Stimulated activated naive CD8-positive, alpha-beta T cell treated with anti-CD3 and anti-CD28 coated beads, Interleukin-15, amount 100 ng/mL, for 72 hours (primary cell): ENCODE measurements around the gene SLC15A5.

ENCODE experiments used
- ATAC-seq: fragments of 150-1000 bp; cut with Tn5 transposase; 2 replicates; pipeline ENCODE4 v1.10.0; 2021; ENCODE audit warnings: mild to moderate bottlenecking, moderate library complexity
- DNase-seq, 2 donors: peaks; one replicate each; pipeline ENCODE4 v3.0.0; 2021 to 2022
- H3K27ac Mint-ChIP-seq, 2 donors: one replicate each; pipeline ENCODE4 v1.8.0; 2022; ENCODE audit warnings: mild to moderate bottlenecking in 2 of 2, mixed read lengths in 2 of 2, moderate library complexity in 2 of 2
- H3K27me3 Mint-ChIP-seq: one replicate; pipeline ENCODE4 v1.8.0; 2022; ENCODE audit warnings: mixed read lengths
- H3K4me1 Mint-ChIP-seq: one replicate; pipeline ENCODE4 v1.8.0; 2022; ENCODE audit warnings: mild to moderate bottlenecking, mixed read lengths
- H3K4me3 Mint-ChIP-seq, 2 donors: one replicate each; pipeline ENCODE4 v1.8.0; 2022; ENCODE audit warnings: mild to moderate bottlenecking in 2 of 2, mixed read lengths in 2 of 2, moderate library complexity in 1 of 2
- H3K9me3 Mint-ChIP-seq, 2 donors: one replicate each; pipeline ENCODE4 v1.8.0; 2022; ENCODE audit warnings: mixed read lengths in 2 of 2

The SLC15A5 gene

GRCh38 chr12:16228067-16228466 is 49.4 kb downstream of the SLC15A5 start:
- ATAC-seq (no peak), DNase-seq (no peak)
- H3K27me3 Mint-ChIP-seq = no peaks in the 10 kb centered on the region
- H3K4me1 Mint-ChIP-seq = no peaks in the 10 kb centered on the region
- H3K4me3 Mint-ChIP-seq = no peak overlapping the region
- peaks cover 0 to 6% of the 10 kb centered on the region in 2 donors for H3K9me3 Mint-ChIP-seq
- no peak overlapping the region for H3K27ac Mint-ChIP-seq

- H3K4me1 Mint-ChIP-seq = no peaks in the 10 kb centered on the region
- no peaks in the 10 kb centered on the region for H3K9me3 Mint-ChIP-seq
- H3K27me3 Mint-ChIP-seq = no peaks in the 10 kb centered on the region
- H3K27ac Mint-ChIP-seq = no peak overlapping the region
- DNase-seq (no peak), ATAC-seq (no peak)
- H3K4me3 Mint-ChIP-seq = no peak overlapping the region
These were observed 51.8 kb downstream of the SLC15A5 start for GRCh38 chr12:16225692-16226091.

- Mint-ChIP-seq H3K27ac (no peak overlapping the region), H3K9me3 (peaks cover 0 to 3% of the 10 kb centered on the region in 2 donors), H3K4me3 (no peak overlapping the region), H3K27me3 (no peaks in the 10 kb centered on the region), H3K4me1 (no peaks in the 10 kb centered on the region)
- ATAC-seq (no peak), DNase-seq (no peak)
These were observed 53.3 kb downstream of the SLC15A5 start for GRCh38 chr12:16224196-16224595.

- Mint-ChIP-seq H3K9me3 (peaks cover 0 to 7% of the 10 kb centered on the region in 2 donors), H3K27me3 (no peaks in the 10 kb centered on the region), H3K27ac (no peak overlapping the region), H3K4me1 (no peaks in the 10 kb centered on the region), H3K4me3 (no peak overlapping the region)
- DNase-seq = no peak
- no peak for ATAC-seq
These were observed 55.7 kb downstream of the SLC15A5 start for GRCh38 chr12:16221776-16222175.

GRCh38 chr12:16220120-16220519 is 57.4 kb downstream of the SLC15A5 start:
- Mint-ChIP-seq H3K4me1 (no peaks in the 10 kb centered on the region), H3K9me3 (peaks cover 0 to 7% of the 10 kb centered on the region in 2 donors), H3K4me3 (no peak overlapping the region), H3K27ac (no peak overlapping the region), H3K27me3 (no peaks in the 10 kb centered on the region)
- DNase-seq = no peak
- no peak for ATAC-seq

- ATAC-seq (no peak), DNase-seq (no peak)
- Mint-ChIP-seq H3K27me3 (no peaks in the 10 kb centered on the region), H3K27ac (no peak overlapping the region), H3K9me3 (peaks cover 0 to 7% of the 10 kb centered on the region in 2 donors), H3K4me1 (no peaks in the 10 kb centered on the region), H3K4me3 (no peak overlapping the region)
These were observed 58.3 kb downstream of the SLC15A5 start for GRCh38 chr12:16218934-16219751.

- no peaks in the 10 kb centered on the region for H3K27me3 Mint-ChIP-seq
- ATAC-seq = no peak
These were observed 59.3 kb downstream of the SLC15A5 start for GRCh38 chr12:16218234-16218633.

GRCh38 chr12:16211731-16212130 is 65.8 kb downstream of the SLC15A5 start:
- no peak for DNase-seq
- H3K27me3 Mint-ChIP-seq = no peaks in the 10 kb centered on the region
- H3K27ac Mint-ChIP-seq = no peak overlapping the region
- no peaks in the 10 kb centered on the region for H3K4me1 Mint-ChIP-seq
- H3K4me3 Mint-ChIP-seq = no peak overlapping the region
- no peaks in the 10 kb centered on the region for H3K9me3 Mint-ChIP-seq
- no peak for ATAC-seq

More at GRCh38 chr12:16218234-16218633, 59.3 kb downstream of the SLC15A5 start:
- DNase-seq = no peak
- H3K9me3 Mint-ChIP-seq = peaks cover 0 to 7% of the 10 kb centered on the region in 2 donors
- H3K4me3 Mint-ChIP-seq = no peak overlapping the region
- H3K4me1 Mint-ChIP-seq = no peaks in the 10 kb centered on the region
- no peak overlapping the region for H3K27ac Mint-ChIP-seq

GRCh38 chr12:16198884-16199283 is 78.6 kb downstream of the SLC15A5 start:
- no peaks in the 10 kb centered on the region for H3K4me1 Mint-ChIP-seq

GRCh38 chr12:16197600-16197999 is 79.9 kb downstream of the SLC15A5 start:
- ATAC-seq = no peak
- H3K27me3 Mint-ChIP-seq = no peaks in the 10 kb centered on the region
- no peak for DNase-seq

More at GRCh38 chr12:16198884-16199283, 78.6 kb downstream of the SLC15A5 start:
- Mint-ChIP-seq H3K27ac (no peak overlapping the region), H3K9me3 (peaks cover 8 to 15% of the 10 kb centered on the region in 2 donors), H3K27me3 (no peaks in the 10 kb centered on the region), H3K4me3 (no peak overlapping the region)
- DNase-seq = no peak
- no peak for ATAC-seq

GRCh38 chr12:16189849-16190248 is 87.6 kb downstream of the SLC15A5 start:
- no peak for ATAC-seq
- no peak overlapping the region for H3K27ac Mint-ChIP-seq
- DNase-seq = no peak
- no peak overlapping the region for H3K4me3 Mint-ChIP-seq
- H3K9me3 Mint-ChIP-seq = no peaks in the 10 kb centered on the region
- H3K27me3 Mint-ChIP-seq = no peaks in the 10 kb centered on the region
- no peaks in the 10 kb centered on the region for H3K4me1 Mint-ChIP-seq

More at GRCh38 chr12:16197600-16197999, 79.9 kb downstream of the SLC15A5 start:
- H3K4me3 Mint-ChIP-seq = no peak overlapping the region
- no peaks in the 10 kb centered on the region for H3K4me1 Mint-ChIP-seq
- H3K27ac Mint-ChIP-seq = no peak overlapping the region
- peaks cover 8 to 15% of the 10 kb centered on the region in 2 donors for H3K9me3 Mint-ChIP-seq

GRCh38 chr12:16187660-16188059 is 89.8 kb downstream of the SLC15A5 start:
- Mint-ChIP-seq H3K9me3 (peaks cover 0 to 7% of the 10 kb centered on the region in 2 donors), H3K4me3 (no peak overlapping the region), H3K27me3 (no peaks in the 10 kb centered on the region), H3K27ac (no peak overlapping the region), H3K4me1 (no peaks in the 10 kb centered on the region)
- ATAC-seq (no peak), DNase-seq (no peak)

GRCh38 chr12:16184681-16185080 is 92.8 kb downstream of the SLC15A5 start:
- ATAC-seq (no peak), DNase-seq (no peak)
- no peak overlapping the region for H3K27ac Mint-ChIP-seq
- H3K27me3 Mint-ChIP-seq = no peaks in the 10 kb centered on the region
- H3K9me3 Mint-ChIP-seq = peaks cover 0 to 12% of the 10 kb centered on the region in 2 donors
- H3K4me3 Mint-ChIP-seq = no peak overlapping the region
- H3K4me1 Mint-ChIP-seq = no peaks in the 10 kb centered on the region

- ATAC-seq = no peak
- Mint-ChIP-seq H3K4me1 (no peaks in the 10 kb centered on the region), H3K27ac (no peak overlapping the region), H3K27me3 (no peaks in the 10 kb centered on the region), H3K4me3 (no peak overlapping the region), H3K9me3 (peaks cover 0 to 13% of the 10 kb centered on the region in 2 donors)
- DNase-seq = no peak
These were observed 93.9 kb downstream of the SLC15A5 start for GRCh38 chr12:16183541-16183940.

- peaks cover 0 to 14% of the 10 kb centered on the region in 2 donors for H3K9me3 Mint-ChIP-seq
- no peak overlapping the region for H3K4me3 Mint-ChIP-seq
- DNase-seq (no peak), ATAC-seq (no peak)
- no peak overlapping the region for H3K27ac Mint-ChIP-seq
- H3K4me1 Mint-ChIP-seq = no peaks in the 10 kb centered on the region
- no peaks in the 10 kb centered on the region for H3K27me3 Mint-ChIP-seq
These were observed 101.6 kb downstream of the SLC15A5 start for GRCh38 chr12:16175840-16176239.

GRCh38 chr12:16174282-16174681 is 103.2 kb downstream of the SLC15A5 start:
- Mint-ChIP-seq H3K27me3 (no peaks in the 10 kb centered on the region), H3K4me1 (no peaks in the 10 kb centered on the region), H3K9me3 (peaks cover 0 to 8% of the 10 kb centered on the region in 2 donors), H3K27ac (no peak overlapping the region), H3K4me3 (no peak overlapping the region)
- DNase-seq (no peak), ATAC-seq (no peak)
